Panc1 (cell line): ENCODE results near the gene S100A6. TPM values are rescaled to one million over a fixed set of nuclear protein-coding genes. Genes with fewer than 3 reads are reported as not detected.
"Not testable (repeated sequence)": the region's sequence is repeated elsewhere in the genome, so short reads cannot be mapped to it uniquely, and the experiment has no call there.

Experiments
- ATAC-seq: fragments of 200-7000 bp; cut with Tn5 transposase; 2 replicates; pipeline ENCODE4 v1.9.1; 2020; ENCODE audit warnings: mild to moderate bottlenecking, moderate library complexity
- BruUV-seq: library from RNA; stranded (reverse); fragments of 400-500 nt; replicated peaks from 2 replicates; lab custom pipeline; 2021; lab: Mats Ljungman, UMichigan
- CTCF ChIA-PET: fragments of 300-600 bp; sonication (Branson Sonifier 250); formaldehyde crosslinking; loops from one replicate; lab custom pipeline; 2022; ENCODE audit warnings: antibody characterized with exemption; lab: Charles Lee
- POLR2A ChIA-PET: fragments of 300-600 bp; sonication (Branson Sonifier 250); formaldehyde crosslinking; loops from one replicate; lab custom pipeline; 2022; ENCODE audit warnings: antibody characterized with exemption; lab: Charles Lee
- DNase-seq: peaks from one replicate; pipeline ENCODE4 v3.0.0-alpha.2; 2010; ENCODE audit warnings: low read depth, low spot score
- H3K27ac ChIP-seq: 2 replicates; pipeline ENCODE4 v1.5.1; 2011; ENCODE audit warnings: mild to moderate bottlenecking, low read length, inconsistent platforms
- H3K27me3 ChIP-seq: fragments of 200-500 bp; sonication (Bioruptor generic); 2 replicates; pipeline ENCODE4 v1.6.0; 2014; ENCODE audit warnings: low read length, inconsistent platforms; ENCODE audit not compliant: control insufficient read depth, insufficient read depth
- H3K36me3 ChIP-seq: fragments of 200-500 bp; sonication (Bioruptor generic); 2 replicates; pipeline ENCODE4 v1.5.1; 2014; ENCODE audit warnings: inconsistent platforms, mild to moderate bottlenecking, low read length, moderate library complexity; ENCODE audit not compliant: control insufficient read depth, insufficient read depth
- H3K4me1 ChIP-seq: 2 replicates; pipeline ENCODE4 v1.5.1; 2011; ENCODE audit warnings: inconsistent platforms, mild to moderate bottlenecking, low read length, moderate library complexity; ENCODE audit not compliant: control insufficient read depth, insufficient read depth
- H3K4me3 ChIP-seq, 2 experiments: 2 replicates each; pipeline ENCODE4 v1.5.1; 2011 to 2012; ENCODE audit warnings: low read depth in 2 of 2, low read length in 2 of 2, mild to moderate bottlenecking in 2 of 2, inconsistent platforms in 1 of 2, moderate library complexity in 1 of 2
- H3K9me3 ChIP-seq: fragments of 200-500 bp; sonication (Bioruptor generic); 2 replicates; pipeline ENCODE4 v1.5.1; 2014; ENCODE audit warnings: low read depth, mild to moderate bottlenecking, inconsistent platforms, low read length, moderate library complexity; ENCODE audit not compliant: control insufficient read depth, insufficient read depth
- POLR2AphosphoS5 ChIP-seq: IDR thresholded peaks from 2 replicates; pipeline ENCODE4 v1.6.1; 2012; ENCODE audit warnings: mild to moderate bottlenecking, low read depth, low read length, moderate library complexity
- SIN3A ChIP-seq: IDR thresholded peaks from 2 replicates; pipeline ENCODE4 v1.6.1; 2012; ENCODE audit warnings: low read depth, mild to moderate bottlenecking, low read length, moderate library complexity, borderline replicate concordance; ENCODE audit not compliant: insufficient read depth
- TCF7L2 ChIP-seq: IDR thresholded peaks from 2 replicates; pipeline ENCODE4 v1.6.1; 2011; ENCODE audit warnings: mild to moderate bottlenecking, low read depth, low read length, inconsistent platforms
- in situ Hi-C: cut with HindIII; loops from 2 replicates; pipeline ENCODE4 v1.10.0; 2016; ENCODE audit warnings: low sequenced_read_pairs, low pct_unique_long_range_greater_than_20kb
- intact Hi-C: fragments of 100-400 bp; cut with micrococcal nuclease; formaldehyde crosslinking; loops from one replicate; pipeline ENCODE4 v1.10.0; 2022; ENCODE audit not compliant: unreplicated experiment
- total RNA-seq: library from RNA; stranded (reverse); gene quantifications from one replicate; pipeline ENCODE4 v1.2.1, GENCODE V29; 2021; ENCODE audit not compliant: unreplicated experiment
- TF ChIP-seq, protein P1 (sequence below), 2 experiments: IDR thresholded peaks; 2 replicates each; pipeline ENCODE4 v1.6.1; 2011 to 2012; ENCODE audit warnings: low read depth in 2 of 2, control low read depth in 1 of 2, low read length in 1 of 2, mild to moderate bottlenecking in 1 of 2, moderate library complexity in 1 of 2; ENCODE audit not compliant: insufficient read depth in 1 of 2
- TF ChIP-seq, protein P2 (sequence below): fragments of 450-650 bp; IDR thresholded peaks from 2 replicates; pipeline ENCODE4 v1.5.1; 2017; ENCODE audit warnings: mild to moderate bottlenecking

Gene S100A6
- total RNA-seq, 1 experiment from 2014 or later = 1,986 TPM

DNA sequence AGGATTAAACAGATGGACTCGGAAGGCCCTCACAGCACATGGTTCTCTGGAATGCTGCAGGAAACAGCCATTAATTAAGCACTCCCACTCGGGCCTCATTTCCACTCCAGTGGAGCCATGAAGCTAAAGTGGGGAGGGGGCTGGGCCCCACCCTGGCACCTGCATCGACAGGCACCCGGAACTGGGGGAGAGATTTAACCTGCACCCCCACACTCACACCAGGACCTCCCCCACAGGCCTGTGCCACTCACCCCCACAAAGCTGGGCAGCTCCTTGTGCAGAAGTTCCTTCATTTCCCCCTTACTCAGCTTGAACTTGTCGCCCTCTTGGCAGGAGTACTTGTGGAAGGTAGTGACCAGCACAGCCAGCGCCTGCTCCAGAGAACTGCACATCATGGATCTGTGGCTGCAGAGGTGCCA, 27.7 kb upstream of the S100A6 start:
- DNase-seq = no peak
- intact Hi-C loops = no loop called here

DNA sequence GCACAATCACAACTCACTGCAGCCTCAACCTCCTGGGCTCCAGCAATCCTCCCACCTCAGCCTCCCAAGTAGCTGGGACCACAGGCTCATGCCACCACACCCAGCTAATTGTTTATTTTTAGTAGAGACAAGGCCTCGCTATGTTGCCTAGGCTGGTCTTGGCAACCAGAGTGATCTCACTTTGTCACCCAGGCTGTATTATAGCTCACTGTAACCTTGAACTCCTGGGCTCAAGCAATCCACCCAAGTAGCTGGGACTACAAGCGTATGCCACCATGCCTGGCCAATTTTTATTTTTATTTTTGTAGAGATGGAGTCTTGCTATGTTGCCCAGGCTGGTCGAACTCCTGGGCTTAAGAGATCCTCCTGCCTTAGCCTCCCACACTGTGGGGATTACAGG, 26.2 kb upstream of the S100A6 start:
- ChIA-PET CTCF (interaction anchor here (0.9 kb wide), 1 partner anchor 67 kb away, joined by 3 read pairs; no protein-coding TSS in a partner anchor), POLR2A (interaction anchor here (0.9 kb wide), 1 partner anchor 67 kb away, joined by 5 read pairs; no protein-coding TSS in a partner anchor)
- H3K27me3 ChIP-seq, H3K36me3 ChIP-seq, DNase-seq, intact Hi-C loops, in situ Hi-C loops, BruUV-seq, H3K4me3 ChIP-seq, H3K9me3 ChIP-seq, ATAC-seq: not testable (repeated sequence)
- Histone ChIP-seq H3K4me1 (peaks cover 35% of the 10 kb centered on the region), H3K27ac (peak overlapping the region; percentile 62)

More for the DNA sequence above, 27.7 kb upstream of the S100A6 start:
- in situ Hi-C loops = no loop called here
- Histone ChIP-seq H3K27me3 (no peaks in the 10 kb centered on the region), H3K36me3 (no peaks in the 10 kb centered on the region), H3K4me3 (no peak overlapping the region), H3K9me3 (no peaks in the 10 kb centered on the region), H3K27ac (peak overlapping the region; percentile 86), H3K4me1 (peaks cover 50% of the 10 kb centered on the region)
- TF ChIP-seq, protein P1, sequence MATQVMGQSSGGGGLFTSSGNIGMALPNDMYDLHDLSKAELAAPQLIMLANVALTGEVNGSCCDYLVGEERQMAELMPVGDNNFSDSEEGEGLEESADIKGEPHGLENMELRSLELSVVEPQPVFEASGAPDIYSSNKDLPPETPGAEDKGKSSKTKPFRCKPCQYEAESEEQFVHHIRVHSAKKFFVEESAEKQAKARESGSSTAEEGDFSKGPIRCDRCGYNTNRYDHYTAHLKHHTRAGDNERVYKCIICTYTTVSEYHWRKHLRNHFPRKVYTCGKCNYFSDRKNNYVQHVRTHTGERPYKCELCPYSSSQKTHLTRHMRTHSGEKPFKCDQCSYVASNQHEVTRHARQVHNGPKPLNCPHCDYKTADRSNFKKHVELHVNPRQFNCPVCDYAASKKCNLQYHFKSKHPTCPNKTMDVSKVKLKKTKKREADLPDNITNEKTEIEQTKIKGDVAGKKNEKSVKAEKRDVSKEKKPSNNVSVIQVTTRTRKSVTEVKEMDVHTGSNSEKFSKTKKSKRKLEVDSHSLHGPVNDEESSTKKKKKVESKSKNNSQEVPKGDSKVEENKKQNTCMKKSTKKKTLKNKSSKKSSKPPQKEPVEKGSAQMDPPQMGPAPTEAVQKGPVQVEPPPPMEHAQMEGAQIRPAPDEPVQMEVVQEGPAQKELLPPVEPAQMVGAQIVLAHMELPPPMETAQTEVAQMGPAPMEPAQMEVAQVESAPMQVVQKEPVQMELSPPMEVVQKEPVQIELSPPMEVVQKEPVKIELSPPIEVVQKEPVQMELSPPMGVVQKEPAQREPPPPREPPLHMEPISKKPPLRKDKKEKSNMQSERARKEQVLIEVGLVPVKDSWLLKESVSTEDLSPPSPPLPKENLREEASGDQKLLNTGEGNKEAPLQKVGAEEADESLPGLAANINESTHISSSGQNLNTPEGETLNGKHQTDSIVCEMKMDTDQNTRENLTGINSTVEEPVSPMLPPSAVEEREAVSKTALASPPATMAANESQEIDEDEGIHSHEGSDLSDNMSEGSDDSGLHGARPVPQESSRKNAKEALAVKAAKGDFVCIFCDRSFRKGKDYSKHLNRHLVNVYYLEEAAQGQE (IDR thresholded peaks at IDR 0.05; ENCODE audit: insufficient read depth in 1 of 2, low read depth in 2 of 2, low read length in 1 of 2) = no peak
- no peak for TF ChIP-seq TCF7L2
- TF ChIP-seq POLR2AphosphoS5 = no peak
- TF ChIP-seq SIN3A = no peak
- TF ChIP-seq, protein P2, sequence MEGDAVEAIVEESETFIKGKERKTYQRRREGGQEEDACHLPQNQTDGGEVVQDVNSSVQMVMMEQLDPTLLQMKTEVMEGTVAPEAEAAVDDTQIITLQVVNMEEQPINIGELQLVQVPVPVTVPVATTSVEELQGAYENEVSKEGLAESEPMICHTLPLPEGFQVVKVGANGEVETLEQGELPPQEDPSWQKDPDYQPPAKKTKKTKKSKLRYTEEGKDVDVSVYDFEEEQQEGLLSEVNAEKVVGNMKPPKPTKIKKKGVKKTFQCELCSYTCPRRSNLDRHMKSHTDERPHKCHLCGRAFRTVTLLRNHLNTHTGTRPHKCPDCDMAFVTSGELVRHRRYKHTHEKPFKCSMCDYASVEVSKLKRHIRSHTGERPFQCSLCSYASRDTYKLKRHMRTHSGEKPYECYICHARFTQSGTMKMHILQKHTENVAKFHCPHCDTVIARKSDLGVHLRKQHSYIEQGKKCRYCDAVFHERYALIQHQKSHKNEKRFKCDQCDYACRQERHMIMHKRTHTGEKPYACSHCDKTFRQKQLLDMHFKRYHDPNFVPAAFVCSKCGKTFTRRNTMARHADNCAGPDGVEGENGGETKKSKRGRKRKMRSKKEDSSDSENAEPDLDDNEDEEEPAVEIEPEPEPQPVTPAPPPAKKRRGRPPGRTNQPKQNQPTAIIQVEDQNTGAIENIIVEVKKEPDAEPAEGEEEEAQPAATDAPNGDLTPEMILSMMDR = no peak
- ATAC-seq = no peak
- CTCF ChIA-PET = no interaction called here
- BruUV-seq = no TSS peak
- POLR2A ChIA-PET = interaction anchor here (0.7 kb wide), 1 partner anchor 28 kb away, joined by 3 read pairs; no protein-coding TSS in a partner anchor

DNA sequence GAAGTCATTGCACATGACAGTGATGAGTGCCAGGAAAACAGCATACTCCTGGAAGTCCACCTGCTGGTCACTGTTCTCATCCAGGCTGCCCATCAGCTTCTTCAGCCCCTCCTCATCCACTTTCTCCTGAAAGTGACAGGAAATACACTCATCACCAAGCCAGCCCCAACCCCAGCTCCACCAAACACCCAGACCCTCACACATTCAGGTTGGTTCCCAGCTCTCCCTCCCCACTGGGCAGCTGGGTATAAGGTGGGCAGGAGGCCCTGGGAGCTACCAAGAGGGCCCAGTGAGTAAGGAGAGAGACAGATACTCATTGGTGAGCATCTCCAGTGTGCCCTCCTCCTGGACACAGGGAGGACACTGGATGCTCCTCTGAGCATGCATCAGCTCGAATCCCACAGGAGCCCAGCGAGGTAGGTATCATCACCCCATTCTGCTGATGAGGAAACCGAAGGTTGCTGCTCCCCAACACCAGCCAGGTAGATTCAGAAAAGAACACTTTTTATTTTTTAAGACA, 25.7 kb upstream of the S100A6 start:
- Histone ChIP-seq H3K4me1 (peaks cover 30% of the 10 kb centered on the region), H3K9me3 (no peaks in the 10 kb centered on the region), H3K27ac (peak overlapping the region; percentile 62), H3K36me3 (no peaks in the 10 kb centered on the region), H3K27me3 (no peaks in the 10 kb centered on the region), H3K4me3 (no peak overlapping the region)
- TF ChIP-seq POLR2AphosphoS5 (no peak), TCF7L2 (no peak), SIN3A (no peak)
- TF ChIP-seq, protein P2 = no peak
- TF ChIP-seq, protein P1 (IDR thresholded peaks at IDR 0.05; ENCODE audit: insufficient read depth in 1 of 2, low read depth in 2 of 2, low read length in 1 of 2) = no peak
- intact Hi-C loops (no loop called here), in situ Hi-C loops (no loop called here)
- CTCF ChIA-PET = interaction anchor here (0.9 kb wide), 1 partner anchor 66 kb away, joined by 3 read pairs; no protein-coding TSS in a partner anchor
- ATAC-seq (no peak), DNase-seq (no peak)
- POLR2A ChIA-PET = no interaction called here
- BruUV-seq = no TSS peak
